Smooth muscle cell of the umbilical artery (primary cell): Measurements from ENCODE around the gene ACSL3. TPM values are rescaled to one million over a fixed set of nuclear protein-coding genes. Genes with fewer than 3 reads are reported as not detected.

Source experiments
- total RNA-seq: library from RNA; depleted of rRNA; stranded (reverse); fragments of >200 nt; gene quantifications from 2 replicates; pipeline ENCODE4 v1.2.3, GENCODE V29; 2014

Gene ACSL3
- 134 and 172 TPM in 2 replicates for total RNA-seq

DNA sequence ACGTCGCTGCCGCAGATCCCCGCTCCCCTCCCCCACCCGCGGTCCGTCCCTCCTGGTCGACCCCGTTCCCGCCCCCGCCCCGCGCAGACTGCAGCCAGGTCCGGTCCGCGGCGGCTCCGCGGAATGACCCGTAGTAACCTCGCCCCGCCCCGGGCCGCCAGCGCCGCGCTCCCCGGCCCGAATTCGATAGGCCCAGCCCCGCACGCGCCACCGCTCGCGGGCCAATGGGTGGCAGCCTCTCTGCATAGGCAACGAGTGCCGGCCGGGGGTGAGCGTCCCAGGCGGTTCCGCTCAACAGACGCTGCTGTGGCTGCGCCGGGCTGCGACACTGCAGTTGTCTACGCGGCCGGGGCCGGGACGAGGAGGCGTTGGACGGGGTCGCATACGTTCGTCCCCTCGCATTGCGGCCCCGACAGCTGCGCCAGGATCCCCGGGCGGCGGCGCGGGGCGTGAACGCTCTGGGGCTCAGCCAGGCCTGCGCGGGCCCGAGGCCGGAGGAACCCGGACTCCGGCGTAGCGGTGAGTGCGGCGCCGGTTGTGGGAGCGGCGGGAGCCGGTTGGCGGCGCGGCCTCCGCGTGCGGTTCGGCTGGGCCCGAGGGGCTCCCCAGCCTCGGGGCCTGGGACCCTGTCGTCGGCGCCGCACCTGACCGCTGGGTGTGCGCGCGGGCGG is at the start of gene ACSL3:
ACSL3 (plus strand) TSS at position 297 of the 671 bp plus-strand sequence. CDS start 47,737 bp downstream, outside the sequence.

Other genes with a start within 250 kb of the ACSL3 start
- 10.7 and 17.9 TPM in 2 replicates for gene FARSB, start 204.9 kb upstream of the ACSL3 start, total RNA-seq
- not detected in 2 replicates for gene MOGAT1, start 189.4 kb upstream of the ACSL3 start, total RNA-seq
- gene KCNE4, start 191.2 kb downstream of the ACSL3 start, total RNA-seq = 12.5 and 173 TPM in 2 replicates